A549 (cell line): ENCODE results near the gene PTPRN2.

Source experiments
- CEBPB ChIP-seq, 2 experiments: fragments of >200 bp in 1 of 2; sonication (Bioruptor Twin) in 1 of 2; formaldehyde crosslinking in 1 of 2; IDR thresholded peaks; 2 replicates each; pipeline ENCODE4 v1.6.1; 2012 to 2016
- HDAC2 ChIP-seq: fragments of 200-600 bp; sonication (generic); IDR thresholded peaks from 2 replicates; pipeline ENCODE4 v1.6.1; 2016
- POLR2A ChIP-seq: IDR thresholded peaks from 2 replicates; pipeline ENCODE4 v1.6.1; 2012; ENCODE audit warnings: mild to moderate bottlenecking, low read length
- RNF2 ChIP-seq: fragments of 200-600 bp; sonication (generic); IDR thresholded peaks from 2 replicates; pipeline ENCODE4 v1.6.1; 2016; ENCODE audit warnings: low read depth, mild to moderate bottlenecking, antibody characterized with exemption, moderate library complexity, borderline replicate concordance
- TF ChIP-seq, protein P1 (sequence below): fragments of >200 bp; sonication (Bioruptor Twin); formaldehyde crosslinking; IDR thresholded peaks from 3 replicates; pipeline ENCODE4 v1.5.1; 2016
- TF ChIP-seq, protein P2 (sequence below): fragments of 250-450 bp; sonication (Bioruptor Pico); IDR thresholded peaks from 2 replicates; pipeline ENCODE4 v1.5.0; 2021; ENCODE audit warnings: mild to moderate bottlenecking, moderate library complexity, borderline replicate concordance

DNA sequence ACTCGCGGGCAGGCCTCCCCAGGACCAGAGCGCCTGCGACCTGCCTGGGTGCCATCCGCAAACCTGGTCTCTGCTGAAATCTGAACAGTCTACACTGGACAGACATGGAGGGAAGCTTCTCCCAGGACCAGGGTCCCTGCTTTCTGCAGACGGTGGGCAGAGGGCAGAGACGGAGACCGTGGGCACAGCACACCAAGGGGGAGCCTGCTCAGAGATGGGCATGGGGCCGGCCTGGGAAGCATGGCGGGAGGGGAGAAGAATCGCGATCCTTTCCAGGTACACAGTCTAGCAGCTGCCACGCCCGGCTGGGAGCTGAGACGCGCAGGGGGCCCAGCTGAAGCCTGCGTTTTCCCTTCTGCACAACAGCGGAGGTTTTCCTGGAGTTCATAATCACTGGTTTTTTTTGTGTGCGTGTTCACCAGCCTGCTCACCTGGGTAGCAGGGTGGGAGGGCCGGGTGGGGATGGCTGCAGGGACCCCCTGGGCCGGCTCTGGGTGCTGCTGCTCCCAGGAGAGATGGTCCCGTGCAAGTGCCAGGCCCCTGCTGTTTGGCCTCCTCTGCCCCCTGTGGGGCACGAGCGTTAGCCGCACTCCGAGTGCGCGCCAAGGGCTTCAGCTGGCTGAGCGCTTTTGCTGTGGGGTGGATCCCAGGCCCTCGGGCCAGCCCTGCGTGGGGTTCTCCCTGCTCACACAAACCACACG, 802.0 kb downstream of the PTPRN2 start:
- TF ChIP-seq, protein P1, sequence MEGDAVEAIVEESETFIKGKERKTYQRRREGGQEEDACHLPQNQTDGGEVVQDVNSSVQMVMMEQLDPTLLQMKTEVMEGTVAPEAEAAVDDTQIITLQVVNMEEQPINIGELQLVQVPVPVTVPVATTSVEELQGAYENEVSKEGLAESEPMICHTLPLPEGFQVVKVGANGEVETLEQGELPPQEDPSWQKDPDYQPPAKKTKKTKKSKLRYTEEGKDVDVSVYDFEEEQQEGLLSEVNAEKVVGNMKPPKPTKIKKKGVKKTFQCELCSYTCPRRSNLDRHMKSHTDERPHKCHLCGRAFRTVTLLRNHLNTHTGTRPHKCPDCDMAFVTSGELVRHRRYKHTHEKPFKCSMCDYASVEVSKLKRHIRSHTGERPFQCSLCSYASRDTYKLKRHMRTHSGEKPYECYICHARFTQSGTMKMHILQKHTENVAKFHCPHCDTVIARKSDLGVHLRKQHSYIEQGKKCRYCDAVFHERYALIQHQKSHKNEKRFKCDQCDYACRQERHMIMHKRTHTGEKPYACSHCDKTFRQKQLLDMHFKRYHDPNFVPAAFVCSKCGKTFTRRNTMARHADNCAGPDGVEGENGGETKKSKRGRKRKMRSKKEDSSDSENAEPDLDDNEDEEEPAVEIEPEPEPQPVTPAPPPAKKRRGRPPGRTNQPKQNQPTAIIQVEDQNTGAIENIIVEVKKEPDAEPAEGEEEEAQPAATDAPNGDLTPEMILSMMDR, result no peak
- TF ChIP-seq HDAC2 (no peak), RNF2 (no peak), CEBPB (IDR thresholded peaks at IDR 0.05) (no peak), POLR2A (no peak)
- TF ChIP-seq, protein P2, sequence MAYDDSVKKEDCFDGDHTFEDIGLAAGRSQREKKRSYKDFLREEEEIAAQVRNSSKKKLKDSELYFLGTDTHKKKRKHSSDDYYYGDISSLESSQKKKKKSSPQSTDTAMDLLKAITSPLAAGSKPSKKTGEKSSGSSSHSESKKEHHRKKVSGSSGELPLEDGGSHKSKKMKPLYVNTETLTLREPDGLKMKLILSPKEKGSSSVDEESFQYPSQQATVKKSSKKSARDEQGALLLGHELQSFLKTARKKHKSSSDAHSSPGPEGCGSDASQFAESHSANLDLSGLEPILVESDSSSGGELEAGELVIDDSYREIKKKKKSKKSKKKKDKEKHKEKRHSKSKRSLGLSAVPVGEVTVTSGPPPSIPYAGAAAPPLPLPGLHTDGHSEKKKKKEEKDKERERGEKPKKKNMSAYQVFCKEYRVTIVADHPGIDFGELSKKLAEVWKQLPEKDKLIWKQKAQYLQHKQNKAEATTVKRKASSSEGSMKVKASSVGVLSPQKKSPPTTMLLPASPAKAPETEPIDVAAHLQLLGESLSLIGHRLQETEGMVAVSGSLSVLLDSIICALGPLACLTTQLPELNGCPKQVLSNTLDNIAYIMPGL (CRISPR knock-in tag), result no peak
